GM23338 (cell line): ENCODE results near the gene ZNF557. TPM values are rescaled to one million over a fixed set of nuclear protein-coding genes. Genes with fewer than 3 reads are reported as not detected.

Experiments
- ATAC-seq: fragments of 200-7000 bp; cut with Tn5 transposase; 3 replicates; pipeline ENCODE4 v1.9.1; 2020
- DNase-seq: peaks from one replicate; pipeline ENCODE4 v3.0.0-alpha.2; 2015; ENCODE audit warnings: low spot score
- H2AFZ ChIP-seq: fragments of 200-600 bp; sonication (generic); 2 replicates; pipeline ENCODE4 v1.8.0; 2016; ENCODE audit warnings: antibody characterized with exemption, mild to moderate bottlenecking, moderate library complexity
- H3F3A ChIP-seq: fragments of 200-600 bp; sonication (generic); replicated peaks from 2 replicates; pipeline ENCODE4 v1.8.0; 2017; ENCODE audit warnings: antibody characterized with exemption, mixed run types, low read depth
- H3K27ac ChIP-seq: fragments of 200-600 bp; sonication (generic); 2 replicates; pipeline ENCODE4 v1.6.1; 2016; ENCODE audit warnings: low read depth
- H3K27me3 ChIP-seq: fragments of 200-600 bp; sonication (generic); 2 replicates; pipeline ENCODE4 v1.8.0; 2016; ENCODE audit warnings: mild to moderate bottlenecking, mixed run types, moderate library complexity; ENCODE audit not compliant: insufficient read depth
- H3K36me3 ChIP-seq: fragments of 200-600 bp; sonication (generic); 2 replicates; pipeline ENCODE4 v1.8.0; 2016; ENCODE audit warnings: mild to moderate bottlenecking; ENCODE audit not compliant: insufficient read depth
- H3K4me1 ChIP-seq: fragments of 200-600 bp; sonication (generic); 2 replicates; pipeline ENCODE4 v1.8.0; 2016; ENCODE audit warnings: mild to moderate bottlenecking, moderate library complexity; ENCODE audit not compliant: insufficient read depth
- H3K4me2 ChIP-seq: fragments of 200-600 bp; sonication (generic); 2 replicates; pipeline ENCODE4 v1.7.1; 2017; ENCODE audit warnings: mixed run types
- H3K4me3 ChIP-seq: fragments of 200-600 bp; sonication (generic); 2 replicates; pipeline ENCODE4 v1.6.1; 2016; ENCODE audit warnings: mixed run types
- H3K79me2 ChIP-seq: fragments of 200-600 bp; sonication (generic); replicated peaks from 2 replicates; pipeline ENCODE4 v1.8.0; 2017; ENCODE audit warnings: mild to moderate bottlenecking; ENCODE audit not compliant: insufficient read depth
- H3K9me2 ChIP-seq: fragments of 200-600 bp; sonication (generic); 2 replicates; pipeline ENCODE4 v1.8.0; 2017; ENCODE audit not compliant: insufficient read depth
- H4K20me1 ChIP-seq: fragments of 200-600 bp; sonication (generic); replicated peaks from 2 replicates; pipeline ENCODE4 v1.8.0; 2017; ENCODE audit warnings: mild to moderate bottlenecking; ENCODE audit not compliant: insufficient read depth
- H3K27ac Mint-ChIP-seq: 2 replicates; pipeline ENCODE4 v1.8.0; 2020; ENCODE audit warnings: inconsistent platforms, mild to moderate bottlenecking, moderate library complexity, mixed read lengths
- H3K27me3 Mint-ChIP-seq: 3 replicates; pipeline ENCODE4 v1.8.0; 2022; ENCODE audit warnings: low read depth, mild to moderate bottlenecking, moderate library complexity, mixed read lengths, inconsistent platforms; ENCODE audit not compliant: insufficient read depth, poor library complexity
- H3K36me3 Mint-ChIP-seq: 3 replicates; pipeline ENCODE4 v1.8.0; 2021; ENCODE audit warnings: low read depth, mild to moderate bottlenecking, inconsistent platforms, moderate library complexity, mixed read lengths
- H3K4me1 Mint-ChIP-seq: 3 replicates; pipeline ENCODE4 v1.8.0; 2020; ENCODE audit warnings: mild to moderate bottlenecking, inconsistent platforms, mixed read lengths
- H3K4me3 Mint-ChIP-seq: 3 replicates; pipeline ENCODE4 v1.8.0; 2021; ENCODE audit warnings: moderate library complexity, mild to moderate bottlenecking, inconsistent platforms, mixed read lengths
- H3K9me3 Mint-ChIP-seq: 3 replicates; pipeline ENCODE4 v1.8.0; 2020; ENCODE audit warnings: moderate library complexity, mild to moderate bottlenecking, inconsistent platforms, mixed read lengths
- CREB1 ChIP-seq: fragments of 250-450 bp; sonication (Bioruptor Pico); IDR thresholded peaks from 2 replicates; pipeline ENCODE4 v1.5.0; 2020; ENCODE audit warnings: low read depth, mild to moderate bottlenecking, moderate library complexity
- CTCF ChIP-seq, 2 experiments: fragments of 200-600 bp in 1 of 2; sonication (generic) in 1 of 2; conservative IDR thresholded peaks; 2 replicates each; pipeline versions ENCODE4 v1.5.1 to v1.6.1; 2016 to 2017; ENCODE audit warnings: antibody characterized with exemption in 2 of 2, low read depth in 2 of 2, mild to moderate bottlenecking in 2 of 2, moderate library complexity in 1 of 2
- ETS1 ChIP-seq: IDR thresholded peaks from 2 replicates; pipeline ENCODE4 v1.6.1; 2016; ENCODE audit warnings: antibody characterized with exemption
- EZH2 ChIP-seq: fragments of 200-600 bp; sonication (generic); IDR thresholded peaks from one replicate; pipeline ENCODE4 v1.8.0; 2017; ENCODE audit warnings: antibody characterized with exemption, mild to moderate bottlenecking, low read depth; ENCODE audit not compliant: unreplicated experiment
- EZH2phosphoT487 ChIP-seq: fragments of 200-600 bp; sonication (generic); IDR thresholded peaks from one replicate; pipeline ENCODE4 v1.8.1; 2018; ENCODE audit warnings: antibody characterized with exemption; ENCODE audit not compliant: unreplicated experiment
- JUNB ChIP-seq: IDR thresholded peaks from one replicate; pipeline ENCODE4 v1.6.1; 2016; ENCODE audit warnings: antibody characterized with exemption; ENCODE audit not compliant: unreplicated experiment
- NANOG ChIP-seq: IDR thresholded peaks from 2 replicates; pipeline ENCODE4 v1.6.1; 2016; ENCODE audit warnings: antibody characterized with exemption, borderline replicate concordance
- POLR2AphosphoS5 ChIP-seq: IDR thresholded peaks from 2 replicates; pipeline ENCODE4 v1.6.1; 2016; ENCODE audit warnings: antibody characterized with exemption, low read depth
- REST ChIP-seq: IDR thresholded peaks from one replicate; pipeline ENCODE4 v1.6.1; 2018; ENCODE audit warnings: antibody characterized with exemption; ENCODE audit not compliant: unreplicated experiment
- STAT1 ChIP-seq: IDR thresholded peaks from one replicate; pipeline ENCODE4 v1.6.1; 2016; ENCODE audit warnings: antibody characterized with exemption; ENCODE audit not compliant: unreplicated experiment
- ZNF114 ChIP-seq: fragments of 250-450 bp; sonication (Bioruptor Pico); IDR thresholded peaks from 2 replicates; pipeline ENCODE4 v1.5.0; 2020; ENCODE audit warnings: mild to moderate bottlenecking, moderate library complexity
- ZNF331 ChIP-seq: fragments of 250-450 bp; sonication (Bioruptor Pico); IDR thresholded peaks from 2 replicates; pipeline ENCODE4 v1.5.0; 2020; ENCODE audit warnings: low read depth, mild to moderate bottlenecking, moderate library complexity
- ZNF462 ChIP-seq: fragments of 250-450 bp; sonication (Bioruptor Pico); IDR thresholded peaks from 2 replicates; pipeline ENCODE4 v1.5.0; 2020; ENCODE audit warnings: mild to moderate bottlenecking, moderate library complexity
- polyA plus RNA-seq: library from polyadenylated mRNA; unstranded; fragments of >200 nt; fragmentation: Nextera tagmentation; extraction: Ambion mirVana; gene quantifications from 2 replicates; pipeline ENCODE4 v1.2.1, GENCODE V29; 2016
- total RNA-seq: library from RNA; depleted of rRNA; stranded (reverse); fragments of >200 nt; shearing (Covaris generic); gene quantifications from 2 replicates; pipeline ENCODE4 v1.2.3, GENCODE V29; 2014

The ZNF557 gene
- total and polyA plus RNA-seq, 2 experiments from 2014 or later: 3.7 to 10.3 TPM

- no peaks in the 10 kb centered on the region for H3F3A ChIP-seq
- peaks cover 53% of the 10 kb centered on the region for H3K36me3 ChIP-seq
- Mint-ChIP-seq H3K9me3 (peaks cover 63% of the 10 kb centered on the region), H3K4me3 (no peak overlapping the region), H3K27ac (no peak overlapping the region), H3K27me3 (peaks cover 9% of the 10 kb centered on the region), H3K36me3 (peaks cover 95% of the 10 kb centered on the region), H3K4me1 (no peaks in the 10 kb centered on the region)
- H3K27me3 ChIP-seq: no peaks in the 10 kb centered on the region
- DNase-seq: no peak
- H3K4me3 ChIP-seq: no peak overlapping the region
- H3K4me1 ChIP-seq: no peaks in the 10 kb centered on the region
- no peak for ATAC-seq
- H2AFZ ChIP-seq: no peak overlapping the region
- H4K20me1 ChIP-seq: no peaks in the 10 kb centered on the region
- H3K9me2 ChIP-seq: no peaks in the 10 kb centered on the region
- H3K79me2 ChIP-seq: no peaks in the 10 kb centered on the region
- TF ChIP-seq EZH2 (no peak), REST (no peak), ZNF331 (CRISPR knock-in tag) (no peak), STAT1 (no peak), CTCF (conservative IDR thresholded peaks at IDR 0.05; ENCODE audit: low read depth in 2 of 2) (no peak), JUNB (no peak), ZNF462 (CRISPR knock-in tag) (no peak), ETS1 (no peak), EZH2phosphoT487 (no peak), POLR2AphosphoS5 (no peak), CREB1 (CRISPR knock-in tag) (no peak), ZNF114 (no peak), NANOG (no peak)
- no peak overlapping the region for H3K4me2 ChIP-seq
- H3K27ac ChIP-seq: no peak overlapping the region
Measured at GRCh38 chr19:7076151-7076550, 6.6 kb downstream of the ZNF557 start.
